SU-DHL-6 (cell line): ENCODE measurements around the gene HBEGF.

ENCODE experiments used
- H2AFZ ChIP-seq: fragments of 200-600 bp; sonication (generic); 2 replicates; pipeline ENCODE4 v1.6.1; 2014; ENCODE audit warnings: low read depth, mild to moderate bottlenecking, moderate library complexity, mixed read lengths, antibody characterized with exemption, low read length; ENCODE audit not compliant: severe bottlenecking
- H3F3A ChIP-seq: fragments of 200-600 bp; shearing (Covaris generic); 2 replicates; pipeline ENCODE4 v1.6.0; 2016; ENCODE audit warnings: antibody characterized with exemption, mild to moderate bottlenecking; ENCODE audit not compliant: insufficient read depth
- H3K27ac ChIP-seq: fragments of 200-600 bp; sonication (generic); 2 replicates; pipeline ENCODE4 v1.5.1; 2016; ENCODE audit warnings: low read depth, mild to moderate bottlenecking, low read length, moderate library complexity, mixed read lengths
- H3K27me3 ChIP-seq: fragments of 200-600 bp; sonication (generic), shearing (Covaris generic); 2 replicates; pipeline ENCODE4 v1.6.0; 2014; ENCODE audit warnings: mild to moderate bottlenecking, low read length
- H3K36me3 ChIP-seq: fragments of 200-600 bp; sonication (generic); 2 replicates; pipeline ENCODE4 v1.6.1; 2014; ENCODE audit warnings: mild to moderate bottlenecking, low read length, mixed read lengths
- H3K4me2 ChIP-seq: fragments of 300-600, 200-600 bp; shearing (Covaris generic), sonication (generic); 2 replicates; pipeline ENCODE4 v1.6.0; 2014; ENCODE audit warnings: low read length, low read depth, mild to moderate bottlenecking; ENCODE audit not compliant: poor library complexity, severe bottlenecking
- H3K4me3 ChIP-seq: fragments of 200-600 bp; sonication (generic); 2 replicates; pipeline ENCODE4 v1.5.1; 2014; ENCODE audit warnings: antibody characterized with exemption, low read length, mild to moderate bottlenecking, mixed read lengths; ENCODE audit not compliant: insufficient read depth, poor library complexity, severe bottlenecking
- H3K79me2 ChIP-seq: fragments of 200-600 bp; sonication (generic); 2 replicates; pipeline ENCODE4 v1.6.1; 2014; ENCODE audit warnings: mild to moderate bottlenecking, low read length, moderate library complexity; ENCODE audit not compliant: insufficient read depth
- H3K9ac ChIP-seq: fragments of 200-600 bp; sonication (generic); 2 replicates; pipeline ENCODE4 v1.7.0; 2014; ENCODE audit warnings: mild to moderate bottlenecking, low read length
- H3K9me2 ChIP-seq: fragments of 200-600 bp; sonication (generic); replicated peaks from 2 replicates; pipeline ENCODE4 v1.6.1; 2014; ENCODE audit warnings: low read length; ENCODE audit not compliant: insufficient read depth
- H3K9me3 ChIP-seq: fragments of 200-600 bp; sonication (generic); 2 replicates; pipeline ENCODE4 v1.6.1; 2014; ENCODE audit warnings: low read length, mixed read lengths; ENCODE audit not compliant: insufficient read depth
- H4K20me1 ChIP-seq: fragments of 200-600 bp; sonication (generic); 2 replicates; pipeline ENCODE4 v1.6.1; 2014; ENCODE audit warnings: low read depth, mild to moderate bottlenecking, antibody characterized with exemption, low read length, moderate library complexity, mixed read lengths
- CTCF ChIP-seq: fragments of 200-600 bp; sonication (generic); IDR thresholded peaks from one replicate; pipeline ENCODE4 v1.5.1; 2017; ENCODE audit warnings: antibody characterized with exemption, mild to moderate bottlenecking, low read length, moderate library complexity; ENCODE audit not compliant: insufficient read depth, poor library complexity, severe bottlenecking
- EZH2phosphoT487 ChIP-seq: fragments of 200-600 bp; sonication (generic), shearing (Covaris generic); conservative IDR thresholded peaks from 2 replicates; pipeline ENCODE4 v1.6.1; 2018; ENCODE audit warnings: mild to moderate bottlenecking, antibody characterized with exemption, low read length, moderate library complexity, mixed read lengths

The HBEGF gene

GRCh38 chr5:140324041-140324600, 22.3 kb downstream of the HBEGF start:
- Histone ChIP-seq H3K36me3 (no peaks in the 10 kb centered on the region), H3K9ac (no peak overlapping the region), H3K4me2 (no peak overlapping the region)

GRCh38 chr5:140322751-140323731, 23.4 kb downstream of the HBEGF start:
- Histone ChIP-seq H3K4me2 (no peak overlapping the region), H3K9me2 (no peaks in the 10 kb centered on the region), H4K20me1 (no peaks in the 10 kb centered on the region), H3F3A (no peaks in the 10 kb centered on the region), H3K9ac (no peak overlapping the region), H3K27ac (no peak overlapping the region), H3K79me2 (no peaks in the 10 kb centered on the region), H3K4me3 (no peak overlapping the region), H3K27me3 (no peaks in the 10 kb centered on the region; the same call in 1 of the 2 replicates), H2AFZ (no peak overlapping the region), H3K36me3 (no peaks in the 10 kb centered on the region), H3K9me3 (no peaks in the 10 kb centered on the region)
- TF ChIP-seq EZH2phosphoT487 (no peak), CTCF (no peak)

More at GRCh38 chr5:140324041-140324600, 22.3 kb downstream of the HBEGF start:
- TF ChIP-seq CTCF = no peak
- TF ChIP-seq EZH2phosphoT487 = no peak
- H3K4me3 ChIP-seq = no peak overlapping the region
- H4K20me1 ChIP-seq = no peaks in the 10 kb centered on the region
- no peak overlapping the region for H2AFZ ChIP-seq
- H3F3A ChIP-seq = no peaks in the 10 kb centered on the region
- H3K27me3 ChIP-seq = no peaks in the 10 kb centered on the region; the same call in 1 of the 2 replicates
- H3K27ac ChIP-seq = no peak overlapping the region
- no peaks in the 10 kb centered on the region for H3K9me3 ChIP-seq
- no peaks in the 10 kb centered on the region for H3K9me2 ChIP-seq
- H3K79me2 ChIP-seq = no peaks in the 10 kb centered on the region

GRCh38 chr5:140321796-140322195, 24.6 kb downstream of the HBEGF start:
- TF ChIP-seq CTCF (no peak), EZH2phosphoT487 (no peak)
- H3F3A ChIP-seq = no peaks in the 10 kb centered on the region
- H3K27ac ChIP-seq = no peak overlapping the region
- H3K79me2 ChIP-seq = no peaks in the 10 kb centered on the region
- H3K36me3 ChIP-seq = no peaks in the 10 kb centered on the region
- H3K9me2 ChIP-seq = no peaks in the 10 kb centered on the region
- no peaks in the 10 kb centered on the region for H3K9me3 ChIP-seq
- no peak overlapping the region for H3K4me3 ChIP-seq
- H4K20me1 ChIP-seq = no peaks in the 10 kb centered on the region
- H2AFZ ChIP-seq = no peak overlapping the region
- H3K27me3 ChIP-seq = no peaks in the 10 kb centered on the region; the same call in 1 of the 2 replicates
- no peak overlapping the region for H3K4me2 ChIP-seq
- H3K9ac ChIP-seq = no peak overlapping the region
